SK-N-MC (cell line): ENCODE results near the gene ATG10.
A peak's percentile ranks its signal among the peaks of the same experiment; 100 is the strongest.
"Not testable (repeated sequence)": the region's sequence is repeated elsewhere in the genome, so short reads cannot be mapped to it uniquely, and the experiment has no call there.

Source experiments
- DNase-seq: peaks from one replicate; pipeline ENCODE4 v3.0.0-alpha.2; 2011; ENCODE audit warnings: low read depth, low spot score
- H3K27ac ChIP-seq: fragments of 200-600 bp; sonication (generic); 2 replicates; pipeline ENCODE4 v1.5.1; 2016; ENCODE audit warnings: mixed run types
- H3K36me3 ChIP-seq: fragments of 200-600 bp; sonication (generic); 2 replicates; pipeline ENCODE4 v1.6.1; 2017; ENCODE audit warnings: antibody characterized with exemption, low read length, mixed read lengths; ENCODE audit not compliant: insufficient read depth
- H3K4me3 ChIP-seq: fragments of 200-600 bp; sonication (generic); 2 replicates; pipeline ENCODE4 v1.5.1; 2016
- H3K9ac ChIP-seq: fragments of 200-600 bp; sonication (generic); 2 replicates; pipeline ENCODE4 v1.8.0; 2017; ENCODE audit warnings: mixed run types, mixed read lengths; ENCODE audit not compliant: insufficient read length
- H3K9me3 ChIP-seq: fragments of 200-600 bp; sonication (generic); 2 replicates; pipeline ENCODE4 v1.6.1; 2017; ENCODE audit warnings: low read depth, mild to moderate bottlenecking, antibody characterized with exemption, low read length, moderate library complexity, mixed read lengths
- EZH2 ChIP-seq: fragments of 200-600 bp; sonication (generic); IDR thresholded peaks from one replicate; pipeline ENCODE4 v1.6.1; 2017; ENCODE audit warnings: antibody characterized with exemption
- FOXP2 ChIP-seq: optimal IDR thresholded peaks from 2 replicates; pipeline ENCODE3; 2011; ENCODE audit warnings: mild to moderate bottlenecking, moderate library complexity; ENCODE audit not compliant: insufficient read depth; ENCODE audit errors: extremely low read length, control extremely low read depth
- POLR2AphosphoS5 ChIP-seq: IDR thresholded peaks from 2 replicates; pipeline ENCODE4 v1.6.1; 2012; ENCODE audit warnings: mild to moderate bottlenecking, low read depth, low read length, borderline replicate concordance

The ATG10 gene

GRCh38 chr5:82272571-82273356, 300.9 kb downstream of the ATG10 start:
- DNase-seq, H3K9ac ChIP-seq, H3K9me3 ChIP-seq, H3K4me3 ChIP-seq: not testable (repeated sequence)
- TF ChIP-seq POLR2AphosphoS5: peak; percentile 55
- Histone ChIP-seq H3K27ac (peak overlapping the region; percentile 23), H3K36me3 (peaks cover 48% of the 10 kb centered on the region)

- peaks cover 45% of the 10 kb centered on the region for H3K36me3 ChIP-seq
- H3K27ac ChIP-seq: peak overlapping the region; percentile 23
- not testable (repeated sequence) for H3K9me3 ChIP-seq, H3K9ac ChIP-seq, DNase-seq, H3K4me3 ChIP-seq
- TF ChIP-seq POLR2AphosphoS5: peak; percentile 31
These were observed 301.6 kb downstream of the ATG10 start for GRCh38 chr5:82273426-82273825.

GRCh38 chr5:82274343-82275211, 302.8 kb downstream of the ATG10 start:
- no peak overlapping the region for H3K9ac ChIP-seq

GRCh38 chr5:82275216-82275664, 303.4 kb downstream of the ATG10 start:
- Histone ChIP-seq H3K36me3 (peaks cover 43% of the 10 kb centered on the region), H3K4me3 (no peak overlapping the region), H3K27ac (peak overlapping the region; percentile 69; the same call in 1 of the 2 replicates), H3K9me3 (no peaks in the 10 kb centered on the region), H3K9ac (no peak overlapping the region)
- TF ChIP-seq EZH2: no peak
- no peak for TF ChIP-seq FOXP2
- no peak for TF ChIP-seq POLR2AphosphoS5
- DNase-seq: no peak

More at GRCh38 chr5:82274343-82275211, 302.8 kb downstream of the ATG10 start:
- Histone ChIP-seq H3K36me3 (peaks cover 43% of the 10 kb centered on the region), H3K27ac (peak overlapping the region; percentile 69; the same call in 1 of the 2 replicates), H3K4me3 (no peak overlapping the region), H3K9me3 (no peaks in the 10 kb centered on the region)
- no peak for TF ChIP-seq POLR2AphosphoS5
- TF ChIP-seq EZH2: no peak
- TF ChIP-seq FOXP2: no peak
- no peak for DNase-seq

GRCh38 chr5:82276800-82277612, 305.2 kb downstream of the ATG10 start:
- Histone ChIP-seq H3K36me3 (peaks cover 43% of the 10 kb centered on the region), H3K27ac (peak overlapping the region; percentile 97), H3K9ac (peak overlapping the region; percentile 100), H3K4me3 (peak overlapping the region; percentile 97), H3K9me3 (no peaks in the 10 kb centered on the region)
- no peak for DNase-seq
- TF ChIP-seq EZH2 (no peak), POLR2AphosphoS5 (no peak; the same call in 1 of the 2 replicates), FOXP2 (no peak)

GRCh38 chr5:82277613-82277986, 305.8 kb downstream of the ATG10 start:
- Histone ChIP-seq H3K27ac (peak overlapping the region; percentile 97), H3K4me3 (peak overlapping the region; percentile 97), H3K36me3 (peaks cover 43% of the 10 kb centered on the region), H3K9ac (peak overlapping the region; percentile 100), H3K9me3 (no peaks in the 10 kb centered on the region)
- TF ChIP-seq EZH2 (no peak), FOXP2 (no peak), POLR2AphosphoS5 (no peak)
- DNase-seq: no peak

- Histone ChIP-seq H3K4me3 (peak within 1 kb of the TSS; percentile 97), H3K9me3 (no peaks in the 10 kb centered on the region), H3K9ac (peak within 1 kb of the TSS; percentile 100), H3K36me3 (peaks cover 43% of the 10 kb centered on the region), H3K27ac (peak within 1 kb of the TSS; percentile 97)
- TF ChIP-seq EZH2 (no peak), FOXP2 (no peak), POLR2AphosphoS5 (peak; percentile 97)
- peak; percentile 92 for DNase-seq
These were observed 306.3 kb downstream of the ATG10 start, which contains the start of gene RPS23 for GRCh38 chr5:82277987-82278710. Gene RPS23 (minus strand): TSS chr5:82278354. CDS start chr5:82278323, 31 bp downstream.
